Sigmoid colon (tissue), 7 donors: ENCODE measurements around the gene TEX35. TPM values are rescaled to one million over a fixed set of nuclear protein-coding genes. Genes with fewer than 3 reads are reported as not detected.

Experiments used
- DNase-seq: peaks from one replicate; pipeline ENCODE4 v3.0.0-alpha.2; 2019
- H3K27ac ChIP-seq, 4 donors: fragments of 200-600 bp; sonication (generic); one replicate each; pipeline ENCODE4 v1.5.1; 2016 to 2019; ENCODE audit warnings: mild to moderate bottlenecking in 1 of 4
- H3K27me3 ChIP-seq, 3 donors: fragments of 200-600 bp; sonication (generic); one replicate each; pipeline ENCODE4 v1.5.1; 2019; ENCODE audit warnings: mild to moderate bottlenecking in 1 of 3
- H3K36me3 ChIP-seq, 4 donors: fragments of 200-600 bp; sonication (generic); one replicate each; pipeline ENCODE4 v1.5.1; 2016 to 2019
- H3K4me1 ChIP-seq, 4 donors: fragments of 200-600 bp; sonication (generic); one replicate each; pipeline ENCODE4 v1.5.1; 2017 to 2019
- H3K4me3 ChIP-seq, 4 donors: fragments of 200-600 bp; sonication (generic); one replicate each; pipeline ENCODE4 v1.5.1; 2017 to 2019; ENCODE audit warnings: mild to moderate bottlenecking in 2 of 4, moderate library complexity in 1 of 4
- H3K9me3 ChIP-seq, 4 donors: fragments of 200-600 bp in 3 of 4; sonication (generic) in 3 of 4; one replicate each; pipeline versions ENCODE4 v1.5.1 to v1.6.1; 2013 to 2019
- CTCF ChIP-seq, 4 experiments: fragments of 450-650 bp in 3 of 4; fragments of 200-600 bp in 1 of 4; IDR thresholded peaks; one replicate each; pipeline ENCODE4 v1.5.1; 2016 to 2019; ENCODE audit warnings: antibody characterized with exemption in 4 of 4, mild to moderate bottlenecking in 3 of 4, moderate library complexity in 2 of 4
- EP300 ChIP-seq, 4 donors: sonication (generic); formaldehyde crosslinking; IDR thresholded peaks; one replicate each; pipeline ENCODE4 v1.6.1; 2017; ENCODE audit warnings: antibody characterized with exemption in 4 of 4
- POLR2A ChIP-seq, 2 donors: fragments of 450-650 bp; IDR thresholded peaks; one replicate each; pipeline ENCODE4 v1.6.1; 2016; ENCODE audit warnings: antibody characterized with exemption in 2 of 2, mild to moderate bottlenecking in 2 of 2, moderate library complexity in 2 of 2
- POLR2AphosphoS5 ChIP-seq, 4 donors: sonication (generic); formaldehyde crosslinking; IDR thresholded peaks; one replicate each; pipeline ENCODE4 v1.6.1; 2017; ENCODE audit warnings: antibody characterized with exemption in 4 of 4
- WGBS, 2 donors: extraction: QIAGEN DNeasy Blood & Tissue Kit; methylation state at CpG; one replicate each; pipeline ENCODE4 v1.1.7; 2013; 5-methylcytosine and 5-hydroxymethylcytosine counted together
- intact Hi-C: fragments of 100-400 bp; cut with DNase I; formaldehyde crosslinking; loops from one replicate; pipeline ENCODE4 v1.15.1; 2023
- polyA plus RNA-seq, 3 donors: library from polyadenylated mRNA; stranded (reverse); fragments of 200-250 nt; gene quantifications; one replicate each; pipeline ENCODE4 v1.2.3, GENCODE V29; 2013
- total RNA-seq, 4 donors: library from RNA; depleted of rRNA; stranded (reverse); fragments of >200 nt; gene quantifications; one replicate each; pipeline ENCODE4 v1.1.0, GENCODE V29; 2016
- donor health status: healthy with polysubstance abuse.
- donor health status: Bipolar disorder and iron deficiency.
- donor health status: healthy.

The TEX35 gene
- total and polyA plus RNA-seq, 7 donors: not detected

- Histone ChIP-seq H3K4me1 (no peaks in the 10 kb centered on the region), H3K36me3 (peaks cover 8 to 62% (median 20%) of the 10 kb centered on the region in 4 donors), H3K4me3 (no peak overlapping the region), H3K27me3 (no peaks in the 10 kb centered on the region), H3K27ac (no peak overlapping the region), H3K9me3 (no peaks in the 10 kb centered on the region)
- 16 to 71% methylated on average over 5 of the region's 5 CpGs for WGBS, 2 donors
- no peak for DNase-seq
- intact Hi-C loops: no loop called here
- TF ChIP-seq POLR2AphosphoS5 (IDR thresholded peaks at IDR 0.05): no peak
- TF ChIP-seq CTCF (IDR thresholded peaks at IDR 0.05): no peak
- no peak for TF ChIP-seq EP300 (IDR thresholded peaks at IDR 0.05)
- TF ChIP-seq POLR2A (IDR thresholded peaks at IDR 0.05): no peak
Measured at GRCh38 chr1:178470411-178470960, 42.4 kb upstream of the TEX35 start.

- no peak for DNase-seq
- intact Hi-C loops: no loop called here
- H3K4me3 ChIP-seq: no peak overlapping the region
- TF ChIP-seq CTCF (IDR thresholded peaks at IDR 0.05) (no peak), POLR2A (IDR thresholded peaks at IDR 0.05) (no peak), POLR2AphosphoS5 (IDR thresholded peaks at IDR 0.05) (no peak), EP300 (IDR thresholded peaks at IDR 0.05) (no peak)
- no peaks in the 10 kb centered on the region for H3K4me1 ChIP-seq
- H3K27ac ChIP-seq: no peak overlapping the region
- no peaks in the 10 kb centered on the region for H3K9me3 ChIP-seq
- no peaks in the 10 kb centered on the region for H3K27me3 ChIP-seq
- peaks cover 0 to 49% (median 11%) of the 10 kb centered on the region in 4 donors for H3K36me3 ChIP-seq
Measured at GRCh38 chr1:178472531-178472930, 40.4 kb upstream of the TEX35 start.

- no peak overlapping the region for H3K27ac ChIP-seq
- intact Hi-C loops: no loop called here
- WGBS, 2 donors: 83 to 87% methylated on average over 4 of the region's 4 CpGs
- no peaks in the 10 kb centered on the region for H3K27me3 ChIP-seq
- TF ChIP-seq EP300 (IDR thresholded peaks at IDR 0.05): no peak
- TF ChIP-seq POLR2A (IDR thresholded peaks at IDR 0.05): no peak
- TF ChIP-seq CTCF (IDR thresholded peaks at IDR 0.05): no peak
- no peak for TF ChIP-seq POLR2AphosphoS5 (IDR thresholded peaks at IDR 0.05)
- H3K4me1 ChIP-seq: no peaks in the 10 kb centered on the region
- H3K4me3 ChIP-seq: no peak overlapping the region
- no peak for DNase-seq
- peaks cover 0 to 34% (median 6%) of the 10 kb centered on the region in 4 donors for H3K36me3 ChIP-seq
- H3K9me3 ChIP-seq: no peaks in the 10 kb centered on the region
Measured at GRCh38 chr1:178477373-178477772, 35.5 kb upstream of the TEX35 start.

GRCh38 chr1:178477841-178478240 lies 35.1 kb upstream of the TEX35 start:
- Histone ChIP-seq H3K36me3 (peaks cover 0 to 32% (median 5%) of the 10 kb centered on the region in 4 donors), H3K4me3 (no peak overlapping the region), H3K9me3 (no peaks in the 10 kb centered on the region), H3K27ac (no peak overlapping the region), H3K27me3 (no peaks in the 10 kb centered on the region), H3K4me1 (no peaks in the 10 kb centered on the region)
- TF ChIP-seq POLR2AphosphoS5 (IDR thresholded peaks at IDR 0.05): no peak
- TF ChIP-seq EP300 (IDR thresholded peaks at IDR 0.05): no peak
- no peak for TF ChIP-seq POLR2A (IDR thresholded peaks at IDR 0.05)
- no peak for TF ChIP-seq CTCF (IDR thresholded peaks at IDR 0.05)
- intact Hi-C loops: no loop called here
- 61 to 67% methylated on average over 1 of the region's 1 CpG for WGBS, 2 donors
- DNase-seq: no peak
